ENCODE results near the gene NTN3.
"Not testable (repeated sequence)": the region's sequence is repeated elsewhere in the genome, so short reads cannot be mapped to it uniquely, and the experiment has no call there.

NTN3 gene

DNA sequence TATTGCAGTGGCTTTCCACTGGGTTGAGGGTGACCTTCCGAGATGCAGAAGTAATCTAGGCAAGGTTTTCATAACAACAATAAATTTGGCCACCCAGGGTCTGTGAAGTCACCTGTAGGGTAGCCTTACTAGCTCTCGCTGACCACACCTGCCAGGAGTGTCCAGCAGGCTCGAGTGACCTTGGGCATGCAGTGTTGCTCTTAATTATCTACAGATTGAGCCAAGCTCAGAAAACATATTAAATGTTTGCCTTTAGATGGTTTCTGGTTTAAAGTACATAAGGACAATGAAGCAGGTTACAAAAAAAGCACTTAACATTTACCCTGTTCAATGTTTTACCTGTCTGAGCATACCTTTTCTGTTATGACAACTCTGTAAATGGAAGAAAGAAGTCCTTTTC lies 5.6 kb downstream of the NTN3 start:
- no peaks in the 10 kb centered on the region for H3K9me3 ChIP-seq (ENCODE audit: control insufficient read depth in 5 of 5, low read length in 5 of 5)
- peaks cover 0 to 14% (median 8%) of the 10 kb centered on the region in 5 donors for H3K27me3 ChIP-seq (ENCODE audit: control insufficient read depth in 5 of 5, insufficient read depth in 4 of 5, low read length in 5 of 5)
- H3K4me3 ChIP-seq (ENCODE audit: low read depth in 1 of 5, low read length in 5 of 5) = no peak overlapping the region
- no peak overlapping the region for H3K9ac ChIP-seq (ENCODE audit: low read length in 5 of 5)
- H3K36me3 ChIP-seq (ENCODE audit: control insufficient read depth in 5 of 5, insufficient read depth in 5 of 5, low read length in 5 of 5) = peaks cover 0 to 3% (median 0%) of the 10 kb centered on the region in 5 donors
- H3K4me1 ChIP-seq (ENCODE audit: control insufficient read depth in 5 of 5, insufficient read depth in 5 of 5, low read length in 5 of 5) = peaks cover 3 to 41% (median 36%) of the 10 kb centered on the region in 5 donors
- H3K27ac ChIP-seq (ENCODE audit: low read depth, low read length) = no peak overlapping the region

GRCh38 chr16:2477327-2477726 lies 6.2 kb downstream of the NTN3 start:
- Histone ChIP-seq H3K36me3 (ENCODE audit: control insufficient read depth in 5 of 5, insufficient read depth in 5 of 5, low read length in 5 of 5) (peaks cover 0 to 3% (median 0%) of the 10 kb centered on the region in 5 donors), H3K4me3 (ENCODE audit: low read depth in 1 of 5, low read length in 5 of 5) (no peak overlapping the region), H3K27ac (ENCODE audit: low read depth, low read length) (no peak overlapping the region), H3K4me1 (ENCODE audit: control insufficient read depth in 5 of 5, insufficient read depth in 5 of 5, low read length in 5 of 5) (peaks cover 3 to 38% (median 31%) of the 10 kb centered on the region in 5 donors), H3K27me3 (ENCODE audit: control insufficient read depth in 5 of 5, insufficient read depth in 4 of 5, low read length in 5 of 5) (peaks cover 0 to 9% (median 5%) of the 10 kb centered on the region in 5 donors), H3K9ac (ENCODE audit: low read length in 5 of 5) (no peak overlapping the region), H3K9me3 (ENCODE audit: control insufficient read depth in 5 of 5, low read length in 5 of 5) (no peaks in the 10 kb centered on the region)

DNA sequence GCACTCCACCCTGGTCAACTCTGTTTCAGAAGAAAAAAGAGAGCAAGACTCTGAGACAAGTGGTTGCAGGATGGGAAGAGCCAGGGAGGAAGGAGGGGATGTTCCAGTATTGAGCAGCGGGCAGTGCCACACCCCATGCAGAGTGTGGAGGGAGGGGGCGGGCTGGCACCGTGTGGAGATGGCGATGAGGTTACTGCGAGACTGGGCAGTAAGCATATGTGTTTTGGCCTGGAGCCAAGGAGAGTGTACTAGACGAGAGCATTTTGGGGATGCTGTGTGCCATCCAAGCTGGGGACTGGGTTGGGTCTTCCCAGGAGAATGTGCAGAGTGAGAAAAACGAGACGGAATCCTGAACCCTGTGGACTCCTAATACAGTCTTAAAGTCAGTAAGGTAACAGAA lies 7.2 kb downstream of the NTN3 start:
- no peaks in the 10 kb centered on the region for H3K9me3 ChIP-seq (ENCODE audit: control insufficient read depth in 5 of 5, low read length in 5 of 5)
- H3K27me3 ChIP-seq (ENCODE audit: control insufficient read depth in 5 of 5, insufficient read depth in 4 of 5, low read length in 5 of 5) = no peaks in the 10 kb centered on the region
- H3K36me3 ChIP-seq (ENCODE audit: control insufficient read depth in 5 of 5, insufficient read depth in 5 of 5, low read length in 5 of 5) = peaks cover 0 to 3% (median 0%) of the 10 kb centered on the region in 5 donors
- H3K27ac ChIP-seq (ENCODE audit: low read depth, low read length) = no peak overlapping the region
- no peak overlapping the region for H3K4me3 ChIP-seq (ENCODE audit: low read depth in 1 of 5, low read length in 5 of 5)
- peaks cover 4 to 39% (median 36%) of the 10 kb centered on the region in 5 donors for H3K4me1 ChIP-seq (ENCODE audit: control insufficient read depth in 5 of 5, insufficient read depth in 5 of 5, low read length in 5 of 5)
- no peak overlapping the region for H3K9ac ChIP-seq (ENCODE audit: low read length in 5 of 5)

- H3K36me3 ChIP-seq (ENCODE audit: control insufficient read depth in 5 of 5, insufficient read depth in 5 of 5, low read length in 5 of 5); H3K9me3 ChIP-seq (ENCODE audit: control insufficient read depth in 5 of 5, low read length in 5 of 5); H3K9ac ChIP-seq (ENCODE audit: low read length in 5 of 5); H3K27me3 ChIP-seq (ENCODE audit: control insufficient read depth in 5 of 5, insufficient read depth in 4 of 5, low read length in 5 of 5); H3K4me3 ChIP-seq (ENCODE audit: low read depth in 1 of 5, low read length in 5 of 5); H3K27ac ChIP-seq (ENCODE audit: low read depth, low read length): not testable (repeated sequence)
- H3K4me1 ChIP-seq (ENCODE audit: control insufficient read depth in 5 of 5, insufficient read depth in 5 of 5, low read length in 5 of 5) = peaks cover 8 to 45% (median 39%) of the 10 kb centered on the region in 5 donors
Observed at GRCh38 chr16:2479996-2480395, 8.9 kb downstream of the NTN3 start.

DNA sequence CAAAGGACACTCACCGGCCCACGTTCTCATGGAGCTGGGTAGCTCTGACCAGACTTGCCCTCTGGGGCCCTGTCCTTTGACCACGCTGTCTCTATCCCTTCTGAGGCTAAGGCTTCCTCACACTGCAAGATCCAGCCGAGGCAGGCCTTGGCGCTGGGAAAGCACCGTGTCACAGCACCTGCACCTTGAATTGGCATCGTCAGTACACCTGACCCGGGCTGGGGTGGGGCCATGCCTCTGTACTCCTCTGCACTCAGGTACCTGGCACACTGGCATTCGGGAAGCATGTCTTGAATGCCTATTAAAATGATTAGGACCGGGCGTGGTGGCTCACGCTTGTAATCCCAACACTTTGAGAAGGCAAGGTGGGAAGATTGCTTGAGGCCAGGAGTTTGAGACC lies 9.9 kb downstream of the NTN3 start:
- H3K27ac ChIP-seq (ENCODE audit: low read depth, low read length) = no peak overlapping the region
- H3K4me3 ChIP-seq (ENCODE audit: low read depth in 1 of 5, low read length in 5 of 5) = no peak overlapping the region
- H3K4me1 ChIP-seq (ENCODE audit: control insufficient read depth in 5 of 5, insufficient read depth in 5 of 5, low read length in 5 of 5) = peaks cover 6 to 45% (median 36%) of the 10 kb centered on the region in 5 donors
- H3K9ac ChIP-seq (ENCODE audit: low read length in 5 of 5) = no peak overlapping the region
- no peaks in the 10 kb centered on the region for H3K9me3 ChIP-seq (ENCODE audit: control insufficient read depth in 5 of 5, low read length in 5 of 5)
- no peaks in the 10 kb centered on the region for H3K27me3 ChIP-seq (ENCODE audit: control insufficient read depth in 5 of 5, insufficient read depth in 4 of 5, low read length in 5 of 5)
- H3K36me3 ChIP-seq (ENCODE audit: control insufficient read depth in 5 of 5, insufficient read depth in 5 of 5, low read length in 5 of 5) = peaks cover 0 to 3% (median 0%) of the 10 kb centered on the region in 5 donors

GRCh38 chr16:2481676-2482075 lies 10.6 kb downstream of the NTN3 start:
- Histone ChIP-seq H3K4me1 (ENCODE audit: control insufficient read depth in 5 of 5, insufficient read depth in 5 of 5, low read length in 5 of 5) (peaks cover 5 to 47% (median 31%) of the 10 kb centered on the region in 5 donors), H3K4me3 (ENCODE audit: low read depth in 1 of 5, low read length in 5 of 5) (no peak overlapping the region), H3K27me3 (ENCODE audit: control insufficient read depth in 5 of 5, insufficient read depth in 4 of 5, low read length in 5 of 5) (no peaks in the 10 kb centered on the region), H3K36me3 (ENCODE audit: control insufficient read depth in 5 of 5, insufficient read depth in 5 of 5, low read length in 5 of 5) (peaks cover 0 to 3% (median 0%) of the 10 kb centered on the region in 5 donors), H3K9ac (ENCODE audit: low read length in 5 of 5) (peak overlapping the region in 1 of 5 donors; percentile 69), H3K9me3 (ENCODE audit: control insufficient read depth in 5 of 5, low read length in 5 of 5) (no peaks in the 10 kb centered on the region), H3K27ac (ENCODE audit: low read depth, low read length) (no peak overlapping the region)

- Histone ChIP-seq H3K27ac (ENCODE audit: low read depth, low read length) (no peak overlapping the region), H3K4me1 (ENCODE audit: control insufficient read depth in 5 of 5, insufficient read depth in 5 of 5, low read length in 5 of 5) (peaks cover 5 to 53% (median 34%) of the 10 kb centered on the region in 5 donors), H3K9ac (ENCODE audit: low read length in 5 of 5) (peak overlapping the region in 2 of 5 donors; percentile 64 to 69), H3K9me3 (ENCODE audit: control insufficient read depth in 5 of 5, low read length in 5 of 5) (no peaks in the 10 kb centered on the region), H3K27me3 (ENCODE audit: control insufficient read depth in 5 of 5, insufficient read depth in 4 of 5, low read length in 5 of 5) (no peaks in the 10 kb centered on the region), H3K4me3 (ENCODE audit: low read depth in 1 of 5, low read length in 5 of 5) (peak overlapping the region in 1 of 5 donors; percentile 32), H3K36me3 (ENCODE audit: control insufficient read depth in 5 of 5, insufficient read depth in 5 of 5, low read length in 5 of 5) (peaks cover 0 to 3% (median 0%) of the 10 kb centered on the region in 5 donors)
Observed at GRCh38 chr16:2482249-2482648, 11.2 kb downstream of the NTN3 start.

GRCh38 chr16:2482708-2483534 lies 11.8 kb downstream of the NTN3 start:
- Histone ChIP-seq H3K4me1 (ENCODE audit: control insufficient read depth in 5 of 5, insufficient read depth in 5 of 5, low read length in 5 of 5) (peaks cover 5 to 59% (median 41%) of the 10 kb centered on the region in 5 donors), H3K27ac (ENCODE audit: low read depth, low read length) (peak overlapping the region; percentile 60), H3K36me3 (ENCODE audit: control insufficient read depth in 5 of 5, insufficient read depth in 5 of 5, low read length in 5 of 5) (peaks cover 0 to 3% (median 0%) of the 10 kb centered on the region in 5 donors), H3K27me3 (ENCODE audit: control insufficient read depth in 5 of 5, insufficient read depth in 4 of 5, low read length in 5 of 5) (no peaks in the 10 kb centered on the region), H3K9ac (ENCODE audit: low read length in 5 of 5) (peak overlapping the region in 4 of 5 donors; percentile 25 to 69 (median 45)), H3K9me3 (ENCODE audit: control insufficient read depth in 5 of 5, low read length in 5 of 5) (no peaks in the 10 kb centered on the region), H3K4me3 (ENCODE audit: low read depth in 1 of 5, low read length in 5 of 5) (peak overlapping the region in 4 of 5 donors; percentile 22 to 46 (median 34))

- Histone ChIP-seq H3K27ac (ENCODE audit: low read depth, low read length) (no peak overlapping the region), H3K4me1 (ENCODE audit: control insufficient read depth in 5 of 5, insufficient read depth in 5 of 5, low read length in 5 of 5) (peaks cover 5 to 57% (median 41%) of the 10 kb centered on the region in 5 donors)
Observed at GRCh38 chr16:2483939-2484897, 13.1 kb downstream of the NTN3 start.

More at GRCh38 chr16:2483939-2484897, 13.1 kb downstream of the NTN3 start:
- Histone ChIP-seq H3K4me3 (ENCODE audit: low read depth in 1 of 5, low read length in 5 of 5) (no peak overlapping the region), H3K9ac (ENCODE audit: low read length in 5 of 5) (peak overlapping the region in 2 of 5 donors; percentile 13 to 69), H3K27me3 (ENCODE audit: control insufficient read depth in 5 of 5, insufficient read depth in 4 of 5, low read length in 5 of 5) (no peaks in the 10 kb centered on the region), H3K9me3 (ENCODE audit: control insufficient read depth in 5 of 5, low read length in 5 of 5) (no peaks in the 10 kb centered on the region), H3K36me3 (ENCODE audit: control insufficient read depth in 5 of 5, insufficient read depth in 5 of 5, low read length in 5 of 5) (peaks cover 0 to 3% (median 0%) of the 10 kb centered on the region in 5 donors)

Data from subcutaneous abdominal adipose tissue (tissue), 5 donors.